H9 (cell line): Measurements from ENCODE around the gene PLCH2. TPM values are rescaled to one million over a fixed set of nuclear protein-coding genes. Genes with fewer than 3 reads are reported as not detected.

ENCODE experiments used
- DNase-seq: peaks from one replicate; pipeline ENCODE4 v3.0.0-alpha.2; 2017
- H2AFZ ChIP-seq: one replicate; pipeline ENCODE4 v1.6.1; 2013; ENCODE audit warnings: mild to moderate bottlenecking, low read length, control low read depth, moderate library complexity
- H2AK5ac ChIP-seq: 2 replicates; pipeline ENCODE4 v1.6.1; 2013; ENCODE audit warnings: low read length, control low read depth, mixed read lengths; ENCODE audit not compliant: insufficient read length
- H2BK120ac ChIP-seq: one replicate; pipeline ENCODE4 v1.6.1; 2013; ENCODE audit warnings: low read depth, mild to moderate bottlenecking, low read length, control low read depth, inconsistent platforms; ENCODE audit not compliant: poor library complexity, severe bottlenecking
- H2BK12ac ChIP-seq: 2 replicates; pipeline ENCODE4 v1.6.1; 2013; ENCODE audit warnings: low read length, control low read depth, mixed read lengths, low read depth; ENCODE audit not compliant: insufficient read length
- H2BK15ac ChIP-seq: 2 replicates; pipeline ENCODE4 v1.6.1; 2013; ENCODE audit warnings: low read depth, low read length, control low read depth
- H2BK20ac ChIP-seq: one replicate; pipeline ENCODE4 v1.6.1; 2013; ENCODE audit warnings: low read depth, mild to moderate bottlenecking, low read length, control low read depth, inconsistent platforms; ENCODE audit not compliant: poor library complexity, severe bottlenecking
- H2BK5ac ChIP-seq: 2 replicates; pipeline ENCODE4 v1.6.1; 2013; ENCODE audit warnings: low read length, control low read depth, mixed read lengths; ENCODE audit not compliant: insufficient read length
- H3K14ac ChIP-seq: 2 replicates; pipeline ENCODE4 v1.6.1; 2013; ENCODE audit warnings: low read length, control low read depth; ENCODE audit not compliant: insufficient read depth
- H3K18ac ChIP-seq: 2 replicates; pipeline ENCODE4 v1.6.1; 2013; ENCODE audit warnings: low read depth, mild to moderate bottlenecking, mixed read lengths, low read length, control low read depth; ENCODE audit not compliant: insufficient read length
- H3K23ac ChIP-seq: 2 replicates; pipeline ENCODE4 v1.6.1; 2013; ENCODE audit warnings: low read length, control low read depth, mixed read lengths, low read depth; ENCODE audit not compliant: insufficient read length
- H3K23me2 ChIP-seq: 2 replicates; pipeline ENCODE4 v1.6.1; 2013; ENCODE audit warnings: low read depth, mild to moderate bottlenecking, mixed read lengths, low read length, control low read depth; ENCODE audit not compliant: insufficient read length, poor library complexity, severe bottlenecking
- H3K27ac ChIP-seq: 2 replicates; pipeline ENCODE4 v1.5.1; 2013; ENCODE audit warnings: low read length, control low read depth, mixed read lengths, low read depth; ENCODE audit not compliant: insufficient read length
- H3K27me3 ChIP-seq: 2 replicates; pipeline ENCODE4 v1.6.1; 2013; ENCODE audit warnings: low read length, control low read depth, inconsistent platforms; ENCODE audit not compliant: insufficient read depth
- H3K4ac ChIP-seq: 2 replicates; pipeline ENCODE4 v1.6.1; 2013; ENCODE audit warnings: low read depth, mild to moderate bottlenecking, control low read depth, inconsistent platforms, low read length, moderate library complexity
- H3K4me1 ChIP-seq: 2 replicates; pipeline ENCODE4 v1.6.1; 2013; ENCODE audit warnings: low read length, control low read depth, inconsistent platforms; ENCODE audit not compliant: insufficient read depth
- H3K4me2 ChIP-seq: 2 replicates; pipeline ENCODE4 v1.6.1; 2013; ENCODE audit warnings: low read length, control low read depth, mixed read lengths; ENCODE audit not compliant: insufficient read length, insufficient read depth
- H3K56ac ChIP-seq: 2 replicates; pipeline ENCODE4 v1.6.1; 2013; ENCODE audit warnings: low read depth, mild to moderate bottlenecking, mixed read lengths, low read length, control low read depth; ENCODE audit not compliant: insufficient read length
- H3K79me1 ChIP-seq: 2 replicates; pipeline ENCODE4 v1.6.1; 2013; ENCODE audit warnings: low read depth, mild to moderate bottlenecking, moderate library complexity, low read length, control low read depth, inconsistent platforms; ENCODE audit not compliant: insufficient read depth, poor library complexity, severe bottlenecking
- H3K79me2 ChIP-seq: 2 replicates; pipeline ENCODE4 v1.6.1; 2013; ENCODE audit warnings: low read length, control low read depth, inconsistent platforms; ENCODE audit not compliant: insufficient read depth
- H3K9ac ChIP-seq: 2 replicates; pipeline ENCODE4 v1.6.1; 2013; ENCODE audit warnings: low read length, control low read depth, mixed read lengths; ENCODE audit not compliant: insufficient read length; ENCODE audit errors: extremely low read depth
- H3K9me3 ChIP-seq: one replicate; pipeline ENCODE4 v1.6.1; 2013; ENCODE audit warnings: low read depth, low read length, inconsistent platforms; ENCODE audit not compliant: control insufficient read depth
- H3T11ph ChIP-seq: one replicate; pipeline ENCODE4 v1.6.1; 2013; ENCODE audit warnings: mild to moderate bottlenecking, low read length, control low read depth, inconsistent platforms
- H4K20me1 ChIP-seq: one replicate; pipeline ENCODE4 v1.6.1; 2013; ENCODE audit not compliant: control insufficient read depth, insufficient read length, insufficient read depth
- H4K5ac ChIP-seq: 2 replicates; pipeline ENCODE4 v1.6.1; 2013; ENCODE audit warnings: low read depth, mild to moderate bottlenecking, mixed read lengths, low read length, control low read depth; ENCODE audit not compliant: insufficient read length
- H4K8ac ChIP-seq: replicated peaks from 2 replicates; pipeline ENCODE4 v1.6.1; 2013; ENCODE audit warnings: low read length, control low read depth, mixed read lengths, low read depth; ENCODE audit not compliant: insufficient read length
- H4K91ac ChIP-seq: 2 replicates; pipeline ENCODE4 v1.6.1; 2013; ENCODE audit warnings: low read depth, mild to moderate bottlenecking, moderate library complexity, mixed read lengths, low read length, control low read depth; ENCODE audit not compliant: insufficient read length
- H3K27ac Mint-ChIP-seq, 3 experiments: 2 replicates in 2 of 3; 3 replicates in 1 of 3; pipeline ENCODE4 v1.8.0; 2020 to 2021; ENCODE audit warnings: mixed read lengths in 3 of 3, mild to moderate bottlenecking in 1 of 3, moderate library complexity in 1 of 3
- H3K27me3 Mint-ChIP-seq: 2 replicates; pipeline ENCODE4 v1.8.0; 2021; ENCODE audit warnings: low read depth, mild to moderate bottlenecking, moderate library complexity, mixed read lengths
- H3K36me3 Mint-ChIP-seq, 3 experiments: 2 replicates in 2 of 3; 3 replicates in 1 of 3; pipeline ENCODE4 v1.8.0; 2020 to 2021; ENCODE audit warnings: low read depth in 3 of 3, mixed read lengths in 3 of 3; ENCODE audit not compliant: insufficient read depth in 1 of 3
- H3K4me1 Mint-ChIP-seq, 2 experiments: 2 replicates each; pipeline ENCODE4 v1.8.0; 2020; ENCODE audit warnings: mixed read lengths in 2 of 2
- H3K4me3 Mint-ChIP-seq, 2 experiments: 2 replicates in 1 of 2; 3 replicates in 1 of 2; pipeline ENCODE4 v1.8.0; 2020 to 2021; ENCODE audit warnings: mild to moderate bottlenecking in 2 of 2, mixed read lengths in 2 of 2, moderate library complexity in 1 of 2
- H3K9me3 Mint-ChIP-seq, 2 experiments: 2 replicates in 1 of 2; 3 replicates in 1 of 2; pipeline ENCODE4 v1.8.0; 2020; ENCODE audit warnings: mild to moderate bottlenecking in 2 of 2, mixed read lengths in 2 of 2, moderate library complexity in 1 of 2
- CTCF ChIP-seq: fragments of 200-600 bp; sonication (generic); conservative IDR thresholded peaks from 3 replicates; pipeline ENCODE4 v1.8.0; 2021; ENCODE audit warnings: antibody characterized with exemption, mild to moderate bottlenecking
- WGBS: extraction: QIAGEN DNeasy Blood & Tissue Kit; methylation state at CpG from one replicate; pipeline ENCODE4 v1.1.7; 2013; ENCODE audit warnings: missing lambda C conversion rate, low lambda C conversion rate, mixed read lengths; ENCODE audit not compliant: insufficient read length; ENCODE audit errors: extremely low coverage; 5-methylcytosine and 5-hydroxymethylcytosine counted together
- total RNA-seq: library from RNA; stranded (reverse); gene quantifications from 2 replicates; pipeline ENCODE4 v1.2.1, GENCODE V29; 2021

Gene PLCH2
- total RNA-seq, 1 experiment from 2014 or later: 0.09 TPM

GRCh38 chr1:2529784-2530512, 53.9 kb downstream of the PLCH2 start, which contains the start of gene HES5:
HES5 (minus strand) TSS chr1:2530263; CDS start chr1:2530164, 99 bp downstream.
- Histone ChIP-seq H4K8ac (no peak within 1 kb of the TSS), H3K9me3 (no peaks in the 10 kb centered on the region), H2AK5ac (no peak within 1 kb of the TSS), H3K27ac (no peak within 1 kb of the TSS), H2BK20ac (no peak within 1 kb of the TSS), H4K20me1 (no peaks in the 10 kb centered on the region), H2BK120ac (no peak within 1 kb of the TSS), H3K23ac (no peak within 1 kb of the TSS), H2BK5ac (no peak within 1 kb of the TSS), H3K14ac (no peak within 1 kb of the TSS), H3K79me2 (peaks cover 5% of the 10 kb centered on the region; the same call in 1 of the 2 replicates), H3K27me3 (peaks cover 40% of the 10 kb centered on the region; the same call in 1 of the 2 replicates), H2BK12ac (no peak within 1 kb of the TSS), H3K79me1 (peaks cover 2% of the 10 kb centered on the region), H3K9ac (no peak within 1 kb of the TSS), H3K4ac (no peak within 1 kb of the TSS), H3K4me2 (peak within 1 kb of the TSS; percentile 35), H4K91ac (no peak within 1 kb of the TSS), H3K18ac (no peak within 1 kb of the TSS), H3T11ph (no peak within 1 kb of the TSS), H2BK15ac (no peak within 1 kb of the TSS), H3K23me2 (peaks cover 11% of the 10 kb centered on the region), H2AFZ (no peak within 1 kb of the TSS), H4K5ac (no peak within 1 kb of the TSS), H3K56ac (no peak within 1 kb of the TSS), H3K4me1 (no peaks in the 10 kb centered on the region; the same call in 1 of the 2 replicates)
- H3K27me3 Mint-ChIP-seq: peaks cover 80% of the 10 kb centered on the region
- peak; percentile 61 for DNase-seq
- no peaks in the 10 kb centered on the region; a peak in 2 of 5 replicates for H3K9me3 Mint-ChIP-seq
- no CpG with 5 or more reads among the region's 91 CpGs for WGBS
- no peak for TF ChIP-seq CTCF
- peaks cover 0 to 2% (median under 1%) of the 10 kb centered on the region in 3 experiments; a peak in 3 of 7 replicates for H3K36me3 Mint-ChIP-seq
- H3K4me3 Mint-ChIP-seq: peak within 1 kb of the TSS; percentile 22 to 74; a peak in 4 of 5 replicates
- H3K4me1 Mint-ChIP-seq: peaks cover 20 to 23% of the 10 kb centered on the region in 2 experiments
- H3K27ac Mint-ChIP-seq: no peak within 1 kb of the TSS
